Measurements from ENCODE around the gene CRYBG1.

GRCh38 chr6:106549521-106549920 lies 189.0 kb downstream of the CRYBG1 start:
- TF ChIP-seq POLR2A (IDR thresholded peaks at IDR 0.05) = no peak
- no peak for TF ChIP-seq CTCF (IDR thresholded peaks at IDR 0.05)
